Panc1 (cell line): Measurements from ENCODE around the gene SLC25A10.

Source experiments
- POLR2AphosphoS5 ChIP-seq: IDR thresholded peaks from 2 replicates; pipeline ENCODE4 v1.6.1; 2012; ENCODE audit warnings: mild to moderate bottlenecking, low read depth, low read length, moderate library complexity
- SIN3A ChIP-seq: IDR thresholded peaks from 2 replicates; pipeline ENCODE4 v1.6.1; 2012; ENCODE audit warnings: low read depth, mild to moderate bottlenecking, low read length, moderate library complexity, borderline replicate concordance; ENCODE audit not compliant: insufficient read depth
- TCF7L2 ChIP-seq: IDR thresholded peaks from 2 replicates; pipeline ENCODE4 v1.6.1; 2011; ENCODE audit warnings: mild to moderate bottlenecking, low read depth, low read length, inconsistent platforms
- TF ChIP-seq, protein P1 (sequence below): fragments of 450-650 bp; IDR thresholded peaks from 2 replicates; pipeline ENCODE4 v1.5.1; 2017; ENCODE audit warnings: mild to moderate bottlenecking
- TF ChIP-seq, protein P2 (sequence below), 2 experiments: IDR thresholded peaks; 2 replicates each; pipeline ENCODE4 v1.6.1; 2011 to 2012; ENCODE audit warnings: low read depth in 2 of 2, control low read depth in 1 of 2, low read length in 1 of 2, mild to moderate bottlenecking in 1 of 2, moderate library complexity in 1 of 2; ENCODE audit not compliant: insufficient read depth in 1 of 2

DNA sequence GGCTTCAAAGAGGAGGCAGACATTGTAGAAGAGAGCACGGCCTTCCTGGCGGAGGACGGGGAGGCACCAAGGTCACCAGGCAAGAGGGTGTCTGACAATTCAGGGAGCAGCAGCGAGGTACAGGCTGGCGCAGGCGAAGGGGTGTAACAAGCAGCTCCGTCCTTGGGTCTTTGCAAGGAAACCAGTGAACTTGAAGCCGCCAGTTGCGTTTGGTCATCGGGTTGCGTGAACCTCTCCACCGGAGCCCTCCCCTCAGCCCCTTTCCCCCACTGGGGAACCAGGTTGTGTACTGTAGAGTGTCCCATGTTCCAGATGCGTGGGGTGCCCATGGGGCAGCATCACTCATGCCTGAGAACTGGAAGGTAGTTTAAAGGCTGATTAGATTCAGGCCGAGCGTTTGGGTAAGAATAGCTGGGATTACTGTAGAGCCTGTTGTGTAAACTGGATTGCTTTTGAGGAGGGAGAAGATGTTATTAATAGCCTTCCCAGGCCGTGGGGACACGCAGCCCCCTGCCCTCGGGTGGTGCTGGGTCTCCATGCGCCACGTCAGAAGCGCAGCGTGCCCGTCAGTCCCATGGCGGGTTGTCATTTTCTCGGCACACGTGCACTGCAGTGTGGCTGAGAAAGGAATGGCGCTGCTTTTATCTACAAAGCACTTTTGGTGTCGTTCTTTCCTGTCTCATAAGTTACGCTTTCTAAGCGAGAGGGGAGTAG lies 6.4 kb upstream of the SLC25A10 start:
- TF ChIP-seq, protein P1, sequence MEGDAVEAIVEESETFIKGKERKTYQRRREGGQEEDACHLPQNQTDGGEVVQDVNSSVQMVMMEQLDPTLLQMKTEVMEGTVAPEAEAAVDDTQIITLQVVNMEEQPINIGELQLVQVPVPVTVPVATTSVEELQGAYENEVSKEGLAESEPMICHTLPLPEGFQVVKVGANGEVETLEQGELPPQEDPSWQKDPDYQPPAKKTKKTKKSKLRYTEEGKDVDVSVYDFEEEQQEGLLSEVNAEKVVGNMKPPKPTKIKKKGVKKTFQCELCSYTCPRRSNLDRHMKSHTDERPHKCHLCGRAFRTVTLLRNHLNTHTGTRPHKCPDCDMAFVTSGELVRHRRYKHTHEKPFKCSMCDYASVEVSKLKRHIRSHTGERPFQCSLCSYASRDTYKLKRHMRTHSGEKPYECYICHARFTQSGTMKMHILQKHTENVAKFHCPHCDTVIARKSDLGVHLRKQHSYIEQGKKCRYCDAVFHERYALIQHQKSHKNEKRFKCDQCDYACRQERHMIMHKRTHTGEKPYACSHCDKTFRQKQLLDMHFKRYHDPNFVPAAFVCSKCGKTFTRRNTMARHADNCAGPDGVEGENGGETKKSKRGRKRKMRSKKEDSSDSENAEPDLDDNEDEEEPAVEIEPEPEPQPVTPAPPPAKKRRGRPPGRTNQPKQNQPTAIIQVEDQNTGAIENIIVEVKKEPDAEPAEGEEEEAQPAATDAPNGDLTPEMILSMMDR, result no peak
- TF ChIP-seq POLR2AphosphoS5 (no peak), SIN3A (no peak), TCF7L2 (no peak)
- TF ChIP-seq, protein P2, sequence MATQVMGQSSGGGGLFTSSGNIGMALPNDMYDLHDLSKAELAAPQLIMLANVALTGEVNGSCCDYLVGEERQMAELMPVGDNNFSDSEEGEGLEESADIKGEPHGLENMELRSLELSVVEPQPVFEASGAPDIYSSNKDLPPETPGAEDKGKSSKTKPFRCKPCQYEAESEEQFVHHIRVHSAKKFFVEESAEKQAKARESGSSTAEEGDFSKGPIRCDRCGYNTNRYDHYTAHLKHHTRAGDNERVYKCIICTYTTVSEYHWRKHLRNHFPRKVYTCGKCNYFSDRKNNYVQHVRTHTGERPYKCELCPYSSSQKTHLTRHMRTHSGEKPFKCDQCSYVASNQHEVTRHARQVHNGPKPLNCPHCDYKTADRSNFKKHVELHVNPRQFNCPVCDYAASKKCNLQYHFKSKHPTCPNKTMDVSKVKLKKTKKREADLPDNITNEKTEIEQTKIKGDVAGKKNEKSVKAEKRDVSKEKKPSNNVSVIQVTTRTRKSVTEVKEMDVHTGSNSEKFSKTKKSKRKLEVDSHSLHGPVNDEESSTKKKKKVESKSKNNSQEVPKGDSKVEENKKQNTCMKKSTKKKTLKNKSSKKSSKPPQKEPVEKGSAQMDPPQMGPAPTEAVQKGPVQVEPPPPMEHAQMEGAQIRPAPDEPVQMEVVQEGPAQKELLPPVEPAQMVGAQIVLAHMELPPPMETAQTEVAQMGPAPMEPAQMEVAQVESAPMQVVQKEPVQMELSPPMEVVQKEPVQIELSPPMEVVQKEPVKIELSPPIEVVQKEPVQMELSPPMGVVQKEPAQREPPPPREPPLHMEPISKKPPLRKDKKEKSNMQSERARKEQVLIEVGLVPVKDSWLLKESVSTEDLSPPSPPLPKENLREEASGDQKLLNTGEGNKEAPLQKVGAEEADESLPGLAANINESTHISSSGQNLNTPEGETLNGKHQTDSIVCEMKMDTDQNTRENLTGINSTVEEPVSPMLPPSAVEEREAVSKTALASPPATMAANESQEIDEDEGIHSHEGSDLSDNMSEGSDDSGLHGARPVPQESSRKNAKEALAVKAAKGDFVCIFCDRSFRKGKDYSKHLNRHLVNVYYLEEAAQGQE (IDR thresholded peaks at IDR 0.05; ENCODE audit: insufficient read depth in 1 of 2, low read depth in 2 of 2, low read length in 1 of 2), result no peak
